Ishikawa (cell line): ENCODE data around the gene ALOX12B.

ENCODE experiments used
- CEBPB ChIP-seq: IDR thresholded peaks from 2 replicates; pipeline ENCODE4 v1.6.1; 2012
- CREB1 ChIP-seq: IDR thresholded peaks from 2 replicates; pipeline ENCODE4 v1.6.1; 2012; ENCODE audit warnings: low read depth
- EGR1 ChIP-seq: IDR thresholded peaks from 2 replicates; pipeline ENCODE4 v1.6.1; 2012
- EP300 ChIP-seq: IDR thresholded peaks from 2 replicates; pipeline ENCODE4 v1.6.1; 2012; ENCODE audit warnings: borderline replicate concordance
- FOXM1 ChIP-seq: IDR thresholded peaks from 2 replicates; pipeline ENCODE4 v1.6.1; 2012; ENCODE audit warnings: low read depth, borderline replicate concordance
- MAX ChIP-seq: IDR thresholded peaks from 2 replicates; pipeline ENCODE4 v1.6.1; 2012
- NFIC ChIP-seq: IDR thresholded peaks from 2 replicates; pipeline ENCODE4 v1.6.1; 2012
- RAD21 ChIP-seq: IDR thresholded peaks from 2 replicates; pipeline ENCODE4 v1.6.1; 2012; ENCODE audit warnings: low read depth
- REST ChIP-seq: IDR thresholded peaks from 2 replicates; pipeline ENCODE4 v1.6.1; 2012; ENCODE audit warnings: low read depth, mild to moderate bottlenecking
- TAF1 ChIP-seq: IDR thresholded peaks from 2 replicates; pipeline ENCODE4 v1.6.1; 2012; ENCODE audit warnings: low read depth, mild to moderate bottlenecking
- TCF12 ChIP-seq: IDR thresholded peaks from 2 replicates; pipeline ENCODE4 v1.6.1; 2012; ENCODE audit warnings: low read depth
- TEAD4 ChIP-seq: IDR thresholded peaks from 2 replicates; pipeline ENCODE4 v1.6.1; 2012
- USF1 ChIP-seq: IDR thresholded peaks from 2 replicates; pipeline ENCODE4 v1.6.1; 2012
- YY1 ChIP-seq: IDR thresholded peaks from 2 replicates; pipeline ENCODE4 v1.6.1; 2012; ENCODE audit warnings: low read depth
- ZBTB7A ChIP-seq: IDR thresholded peaks from 2 replicates; pipeline ENCODE4 v1.6.1; 2012; ENCODE audit warnings: low read depth

The ALOX12B gene

GRCh38 chr17:8079291-8080207 is 8.0 kb downstream of the ALOX12B start:
- TF ChIP-seq RAD21 (peak; percentile 62; the same call in 1 of the 2 replicates), NFIC (no peak), EGR1 (no peak), MAX (peak; percentile 93), REST (no peak), TCF12 (0 out of 2 replicates have a peak, but pooled peaks have one; percentile 12), USF1 (no peak), FOXM1 (no peak), ZBTB7A (0 out of 2 replicates have a peak, but pooled peaks have one; percentile 21), TAF1 (no peak), EP300 (no peak), CREB1 (no peak), YY1 (no peak), TEAD4 (no peak), CEBPB (no peak)

- TF ChIP-seq RAD21 (no peak), CREB1 (no peak), MAX (no peak), REST (no peak), TEAD4 (no peak), ZBTB7A (no peak), NFIC (no peak), CEBPB (no peak)
Measured at GRCh38 chr17:8076502-8077266, 10.8 kb downstream of the ALOX12B start.

- no peak for TF ChIP-seq USF1
- no peak for TF ChIP-seq TAF1
Measured at GRCh38 chr17:8075574-8076342, 11.8 kb downstream of the ALOX12B start.

GRCh38 chr17:8075081-8075480 is 12.4 kb downstream of the ALOX12B start:
- TF ChIP-seq REST (no peak), TEAD4 (no peak), CEBPB (no peak)
